D721Med (cell line): ENCODE results near the gene ATP8A2.

Experiments used
- DNase-seq: peaks from one replicate; pipeline ENCODE4 v3.0.0; 2011; ENCODE audit warnings: low spot score; ENCODE audit not compliant: insufficient read length
- FAIRE-seq: peaks from 2 replicates; lab custom pipeline; 2011; peaks lifted over from hg19 to GRCh38; lab: Jason Lieb, UNC
- TF ChIP-seq, protein P1 (sequence below): IDR thresholded peaks from 2 replicates; pipeline ENCODE4 v1.5.1; 2012; ENCODE audit warnings: mild to moderate bottlenecking, control low read depth; ENCODE audit not compliant: insufficient read depth; ENCODE audit errors: missing control alignments

Gene ATP8A2

DNA sequence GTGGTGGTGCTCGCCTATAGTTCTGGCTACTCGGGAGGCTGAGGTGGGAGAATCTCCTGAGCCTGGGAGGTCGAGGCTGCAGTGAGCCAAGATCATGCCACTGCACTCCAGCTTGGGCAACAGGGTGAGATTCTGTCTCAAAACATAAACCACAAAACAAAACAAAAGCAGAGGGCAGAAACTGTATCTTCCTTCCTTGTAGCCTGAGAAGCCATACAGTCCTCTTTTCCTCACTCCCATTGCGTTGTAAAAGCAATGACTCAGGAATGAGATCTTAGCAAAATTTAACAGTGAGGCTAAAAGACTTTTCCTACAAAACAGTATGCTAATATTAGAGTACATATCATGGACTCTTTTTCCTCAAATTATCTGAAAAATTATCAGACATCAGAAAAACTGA, 549.2 kb downstream of the ATP8A2 start:
- no peak for FAIRE-seq

GRCh38 chr13:25922376-25922775, 550.6 kb downstream of the ATP8A2 start:
- FAIRE-seq (no peak), DNase-seq (no peak)
- TF ChIP-seq, protein P1, sequence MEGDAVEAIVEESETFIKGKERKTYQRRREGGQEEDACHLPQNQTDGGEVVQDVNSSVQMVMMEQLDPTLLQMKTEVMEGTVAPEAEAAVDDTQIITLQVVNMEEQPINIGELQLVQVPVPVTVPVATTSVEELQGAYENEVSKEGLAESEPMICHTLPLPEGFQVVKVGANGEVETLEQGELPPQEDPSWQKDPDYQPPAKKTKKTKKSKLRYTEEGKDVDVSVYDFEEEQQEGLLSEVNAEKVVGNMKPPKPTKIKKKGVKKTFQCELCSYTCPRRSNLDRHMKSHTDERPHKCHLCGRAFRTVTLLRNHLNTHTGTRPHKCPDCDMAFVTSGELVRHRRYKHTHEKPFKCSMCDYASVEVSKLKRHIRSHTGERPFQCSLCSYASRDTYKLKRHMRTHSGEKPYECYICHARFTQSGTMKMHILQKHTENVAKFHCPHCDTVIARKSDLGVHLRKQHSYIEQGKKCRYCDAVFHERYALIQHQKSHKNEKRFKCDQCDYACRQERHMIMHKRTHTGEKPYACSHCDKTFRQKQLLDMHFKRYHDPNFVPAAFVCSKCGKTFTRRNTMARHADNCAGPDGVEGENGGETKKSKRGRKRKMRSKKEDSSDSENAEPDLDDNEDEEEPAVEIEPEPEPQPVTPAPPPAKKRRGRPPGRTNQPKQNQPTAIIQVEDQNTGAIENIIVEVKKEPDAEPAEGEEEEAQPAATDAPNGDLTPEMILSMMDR, result no peak

More for the DNA sequence above, 549.2 kb downstream of the ATP8A2 start:
- TF ChIP-seq, protein P1, result no peak
- DNase-seq, result no peak

DNA sequence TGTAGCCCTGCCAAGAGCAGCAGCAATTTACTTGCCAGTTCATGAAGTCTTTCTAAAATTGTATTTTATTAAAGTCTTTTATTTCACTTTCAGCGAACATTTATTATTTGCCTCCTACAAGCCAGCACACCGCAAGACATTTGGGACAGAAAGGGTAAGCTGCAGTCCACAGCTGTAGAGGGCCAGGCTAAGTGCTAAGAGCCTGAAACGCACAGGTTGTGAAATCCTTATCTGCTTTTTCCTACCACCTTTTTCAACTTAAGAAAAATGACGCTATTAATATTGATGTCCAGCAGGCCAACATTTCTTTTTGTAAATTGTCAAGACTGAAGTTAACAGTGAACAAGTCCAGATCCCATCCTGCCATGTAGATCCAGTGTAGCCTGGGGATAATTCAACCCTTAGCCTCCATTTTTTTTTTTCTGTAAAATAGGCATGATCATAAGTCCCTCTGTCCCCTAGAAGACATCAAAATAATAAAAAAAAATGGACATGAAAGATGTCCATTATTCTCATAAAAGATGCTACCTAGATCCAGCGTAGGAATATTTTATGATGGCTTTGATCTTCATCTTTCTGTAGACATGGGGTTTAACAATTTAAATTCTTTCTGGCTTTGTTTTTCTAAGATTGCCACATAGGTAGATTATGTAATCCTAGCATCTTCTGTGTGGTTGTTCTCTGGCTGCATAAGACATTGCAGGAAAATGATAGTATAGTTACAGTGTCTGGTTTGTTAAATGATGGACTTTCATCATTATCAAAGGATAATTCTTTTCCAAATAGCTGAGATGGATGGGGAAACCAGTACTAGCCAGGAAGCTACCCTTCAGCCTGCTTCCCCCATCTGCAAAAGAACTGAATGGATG, 551.7 kb downstream of the ATP8A2 start:
- FAIRE-seq, result no peak
- no peak for DNase-seq
- TF ChIP-seq, protein P1, result no peak

GRCh38 chr13:25927363-25927762, 555.6 kb downstream of the ATP8A2 start:
- FAIRE-seq (no peak), DNase-seq (no peak)
- TF ChIP-seq, protein P1, result no peak

GRCh38 chr13:25927932-25928331, 556.2 kb downstream of the ATP8A2 start:
- DNase-seq (no peak), FAIRE-seq (no peak)
- TF ChIP-seq, protein P1, result no peak

- FAIRE-seq, result no peak
- TF ChIP-seq, protein P1, result no peak
- DNase-seq, result no peak
Observed at GRCh38 chr13:25928941-25929505, 557.2 kb downstream of the ATP8A2 start.

- FAIRE-seq, result no peak
- TF ChIP-seq, protein P1, result no peak
- DNase-seq, result no peak
Observed at GRCh38 chr13:25929816-25930215, 558.0 kb downstream of the ATP8A2 start.
